Measurements from ENCODE around the gene TMEM8B.

The TMEM8B gene

GRCh38 chr9:35826071-35826701 is 2.8 kb upstream of the TMEM8B start:
- H3K4me3 ChIP-seq (ENCODE audit: low read depth, low read length, poor library complexity, severe bottlenecking): no peak overlapping the region
- no peaks in the 10 kb centered on the region for H4K20me1 ChIP-seq (ENCODE audit: insufficient read depth, low read length)
- no peaks in the 10 kb centered on the region for H3K36me3 ChIP-seq (ENCODE audit: insufficient read depth, low read length)
- H2AFZ ChIP-seq (ENCODE audit: low read length): no peak overlapping the region
- H3F3A ChIP-seq (ENCODE audit: insufficient read depth, low read length): no peaks in the 10 kb centered on the region
- TF ChIP-seq CTCF (IDR thresholded peaks at IDR 0.05; ENCODE audit: low read length): peak; percentile 92
- no peak for TF ChIP-seq EZH2 (IDR thresholded peaks at IDR 0.05; ENCODE audit: borderline replicate concordance, low read length)
- H3K27ac ChIP-seq (ENCODE audit: low read depth, low read length, poor library complexity, severe bottlenecking): no peak overlapping the region
- H3K4me2 ChIP-seq (ENCODE audit: low read length): no peak overlapping the region
- H3K9me3 ChIP-seq (ENCODE audit: low read length): no peaks in the 10 kb centered on the region
- H3K27me3 ChIP-seq (ENCODE audit: insufficient read depth, low read length): no peaks in the 10 kb centered on the region
- H3K9ac ChIP-seq (ENCODE audit: low read length): no peak overlapping the region
- no peaks in the 10 kb centered on the region for H3K79me2 ChIP-seq (ENCODE audit: insufficient read depth, low read length)
- peaks cover 12% of the 10 kb centered on the region for H3K4me1 ChIP-seq (ENCODE audit: insufficient read depth, low read length, severe bottlenecking)
- no peaks in the 10 kb centered on the region for H3K9me2 ChIP-seq (ENCODE audit: low read depth, low read length)

- Histone ChIP-seq H3K9me2 (ENCODE audit: low read depth, low read length) (no peaks in the 10 kb centered on the region), H3F3A (ENCODE audit: insufficient read depth, low read length) (no peaks in the 10 kb centered on the region), H3K27me3 (ENCODE audit: insufficient read depth, low read length) (no peaks in the 10 kb centered on the region), H3K27ac (ENCODE audit: low read depth, low read length, poor library complexity, severe bottlenecking) (no peak overlapping the region), H2AFZ (ENCODE audit: low read length) (no peak overlapping the region), H3K9me3 (ENCODE audit: low read length) (no peaks in the 10 kb centered on the region), H3K36me3 (ENCODE audit: insufficient read depth, low read length) (no peaks in the 10 kb centered on the region), H3K4me3 (ENCODE audit: low read depth, low read length, poor library complexity, severe bottlenecking) (no peak overlapping the region), H4K20me1 (ENCODE audit: insufficient read depth, low read length) (no peaks in the 10 kb centered on the region), H3K4me2 (ENCODE audit: low read length) (no peak overlapping the region), H3K9ac (ENCODE audit: low read length) (no peak overlapping the region), H3K79me2 (ENCODE audit: insufficient read depth, low read length) (no peaks in the 10 kb centered on the region), H3K4me1 (ENCODE audit: insufficient read depth, low read length, severe bottlenecking) (peaks cover 12% of the 10 kb centered on the region)
- TF ChIP-seq CTCF (IDR thresholded peaks at IDR 0.05; ENCODE audit: low read length): no peak
- no peak for TF ChIP-seq EZH2 (IDR thresholded peaks at IDR 0.05; ENCODE audit: borderline replicate concordance, low read length)
Observed at GRCh38 chr9:35827486-35827885, 1.5 kb upstream of the TMEM8B start.

GRCh38 chr9:35828716-35829083 is 328 bp upstream of the TMEM8B start, which contains the start of gene FAM221B:
FAM221B (minus strand) TSS chr9:35828732; CDS start chr9:35826161, 2,571 bp downstream.
- Histone ChIP-seq H3K27ac (ENCODE audit: low read depth, low read length, poor library complexity, severe bottlenecking) (no peak within 1 kb of the TSS), H3K4me2 (ENCODE audit: low read length) (peak within 1 kb of the TSS; percentile 99), H3K9me2 (ENCODE audit: low read depth, low read length) (no peaks in the 10 kb centered on the region), H3K9me3 (ENCODE audit: low read length) (no peaks in the 10 kb centered on the region), H3K79me2 (ENCODE audit: insufficient read depth, low read length) (no peaks in the 10 kb centered on the region), H3K36me3 (ENCODE audit: insufficient read depth, low read length) (no peaks in the 10 kb centered on the region), H3K4me1 (ENCODE audit: insufficient read depth, low read length, severe bottlenecking) (peaks cover 16% of the 10 kb centered on the region), H3K4me3 (ENCODE audit: low read depth, low read length, poor library complexity, severe bottlenecking) (peak within 1 kb of the TSS; percentile 75), H3K9ac (ENCODE audit: low read length) (peak within 1 kb of the TSS; percentile 66), H2AFZ (ENCODE audit: low read length) (peak within 1 kb of the TSS; percentile 84), H3K27me3 (ENCODE audit: insufficient read depth, low read length) (no peaks in the 10 kb centered on the region), H3F3A (ENCODE audit: insufficient read depth, low read length) (no peaks in the 10 kb centered on the region), H4K20me1 (ENCODE audit: insufficient read depth, low read length) (no peaks in the 10 kb centered on the region)
- TF ChIP-seq CTCF (IDR thresholded peaks at IDR 0.05; ENCODE audit: low read length): no peak
- TF ChIP-seq EZH2 (IDR thresholded peaks at IDR 0.05; ENCODE audit: borderline replicate concordance, low read length): no peak
